ENCODE data around the gene EPB41L1.

- TF ChIP-seq, protein P1, sequence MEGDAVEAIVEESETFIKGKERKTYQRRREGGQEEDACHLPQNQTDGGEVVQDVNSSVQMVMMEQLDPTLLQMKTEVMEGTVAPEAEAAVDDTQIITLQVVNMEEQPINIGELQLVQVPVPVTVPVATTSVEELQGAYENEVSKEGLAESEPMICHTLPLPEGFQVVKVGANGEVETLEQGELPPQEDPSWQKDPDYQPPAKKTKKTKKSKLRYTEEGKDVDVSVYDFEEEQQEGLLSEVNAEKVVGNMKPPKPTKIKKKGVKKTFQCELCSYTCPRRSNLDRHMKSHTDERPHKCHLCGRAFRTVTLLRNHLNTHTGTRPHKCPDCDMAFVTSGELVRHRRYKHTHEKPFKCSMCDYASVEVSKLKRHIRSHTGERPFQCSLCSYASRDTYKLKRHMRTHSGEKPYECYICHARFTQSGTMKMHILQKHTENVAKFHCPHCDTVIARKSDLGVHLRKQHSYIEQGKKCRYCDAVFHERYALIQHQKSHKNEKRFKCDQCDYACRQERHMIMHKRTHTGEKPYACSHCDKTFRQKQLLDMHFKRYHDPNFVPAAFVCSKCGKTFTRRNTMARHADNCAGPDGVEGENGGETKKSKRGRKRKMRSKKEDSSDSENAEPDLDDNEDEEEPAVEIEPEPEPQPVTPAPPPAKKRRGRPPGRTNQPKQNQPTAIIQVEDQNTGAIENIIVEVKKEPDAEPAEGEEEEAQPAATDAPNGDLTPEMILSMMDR (IDR thresholded peaks at IDR 0.05): no peak
- TF ChIP-seq EZH2 (IDR thresholded peaks at IDR 0.05): no peak
- TF ChIP-seq EZH2phosphoT487 (IDR thresholded peaks at IDR 0.05): no peak
Observed at GRCh38 chr20:36149012-36149411, 5.5 kb upstream of the EPB41L1 start.
